RKO (cell line): ENCODE data around the gene TMEM9B.
"Not testable (repeated sequence)": the region's sequence is repeated elsewhere in the genome, so short reads cannot be mapped to it uniquely, and the experiment has no call there.

ENCODE experiments used
- DNase-seq: peaks from one replicate; pipeline ENCODE4 v3.0.0-alpha.2; 2016; ENCODE audit warnings: low spot score

TMEM9B gene

DNA sequence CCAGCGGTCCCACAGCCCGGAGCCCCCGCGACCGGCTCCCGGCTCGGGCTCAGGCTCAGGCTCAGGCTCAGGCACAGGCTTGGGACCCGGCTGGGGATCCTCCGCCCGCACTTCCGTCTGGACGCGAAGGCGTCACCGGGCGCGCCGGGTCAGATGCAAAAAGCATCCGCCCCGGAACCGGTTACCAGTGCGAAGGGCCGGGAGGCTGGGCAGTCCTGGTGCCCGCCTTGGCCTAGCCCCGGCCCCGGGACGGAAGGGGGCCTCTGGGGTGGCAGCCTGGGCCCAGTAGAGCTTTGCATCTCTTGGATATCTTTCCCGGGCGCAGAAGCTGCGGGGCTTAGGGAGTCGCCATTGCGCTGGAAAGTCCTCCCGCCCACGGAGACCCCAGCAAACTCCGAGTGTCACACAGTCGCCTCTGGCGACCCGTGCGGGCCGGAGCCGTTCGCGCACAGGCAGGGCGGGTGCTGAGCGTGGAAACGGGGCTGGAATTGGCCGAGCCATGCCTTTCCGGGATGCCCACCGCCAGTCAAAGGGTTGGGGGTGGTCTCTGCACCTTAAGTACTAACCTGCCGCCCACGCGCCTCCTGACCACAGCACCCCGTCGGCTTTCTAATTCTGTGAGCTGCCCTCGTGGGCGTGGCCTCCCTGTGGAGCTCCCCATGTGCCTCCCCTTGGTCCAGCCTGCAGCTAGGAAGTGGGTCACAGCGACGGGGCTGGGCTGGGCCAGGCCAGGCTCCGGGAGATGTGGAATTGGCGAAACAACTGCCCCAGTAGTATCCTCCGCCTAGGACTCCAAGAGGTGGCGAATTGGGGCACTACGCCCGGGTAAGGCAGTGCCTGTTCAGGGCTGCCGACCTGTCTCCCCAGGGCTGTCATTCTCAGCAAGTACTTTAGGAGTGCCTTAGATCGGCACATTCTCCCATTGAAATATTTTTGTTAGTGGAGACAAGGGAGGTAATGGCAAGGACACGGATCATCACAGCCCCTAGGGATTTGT lies at the start of gene TMEM9B:
Gene TMEM9B (minus strand): TSS at position 119 of the 997 bp plus-strand sequence. CDS start 129 bp downstream, outside the sequence.
- DNase-seq = peak; percentile 94

DNA sequence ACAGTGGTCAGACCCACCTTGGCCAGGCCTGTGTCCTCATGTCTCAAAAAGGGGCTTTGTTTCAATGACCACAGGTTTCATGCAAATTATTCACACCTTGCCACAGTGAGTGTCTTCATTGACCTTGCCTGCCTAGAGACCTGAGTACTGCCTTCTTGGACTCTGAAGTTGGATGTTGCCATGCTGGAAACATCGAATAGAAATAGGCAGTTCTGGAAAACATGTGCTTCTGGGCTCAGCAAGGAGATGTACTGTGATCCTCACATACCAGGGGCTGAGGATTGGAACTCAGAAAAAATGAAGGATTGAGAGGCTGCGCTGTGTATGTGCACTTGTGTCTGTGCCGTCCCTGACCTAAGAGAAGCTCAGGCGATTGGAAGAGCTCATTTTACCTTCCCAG lies 49.1 kb upstream of the TMEM9B start:
- no peak for DNase-seq

DNA sequence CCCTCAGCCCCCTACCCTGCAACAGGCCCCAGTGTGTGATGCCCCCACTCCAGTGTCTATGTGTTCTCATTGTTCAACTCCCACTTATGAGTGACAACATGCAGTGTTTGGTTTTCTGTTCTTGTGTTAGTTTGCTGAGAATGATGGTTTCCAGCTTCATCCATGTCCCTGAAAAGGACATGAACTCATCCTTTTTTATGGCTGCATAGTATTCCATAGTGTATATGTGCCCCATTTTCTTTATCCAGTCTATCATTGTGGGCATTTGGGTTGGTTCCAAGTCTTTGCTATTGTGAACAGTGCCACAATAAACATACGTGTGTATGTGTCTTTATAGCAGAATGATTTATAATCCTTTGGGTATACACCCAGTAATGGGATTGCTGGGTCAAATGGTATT lies 45.3 kb upstream of the TMEM9B start:
- DNase-seq = not testable (repeated sequence)

DNA sequence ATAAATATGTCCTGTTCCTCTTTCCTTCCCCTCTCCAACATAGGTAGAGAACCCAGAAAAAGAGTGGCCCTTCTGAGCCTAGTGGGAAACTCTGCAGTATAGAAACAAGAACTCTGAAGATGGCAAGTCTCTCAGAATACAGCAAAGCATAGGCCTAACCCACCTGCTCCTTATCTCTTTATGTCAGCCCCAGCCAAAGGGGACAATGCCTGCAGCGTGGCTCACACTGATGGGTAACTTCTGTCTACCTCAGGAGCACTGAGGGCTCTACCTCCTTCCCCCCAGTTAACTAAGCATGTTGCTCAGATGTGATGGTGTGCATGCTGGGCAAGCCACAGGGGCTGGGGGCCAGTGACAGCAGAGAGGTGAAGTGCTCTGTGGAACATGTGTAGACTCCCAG lies 44.4 kb upstream of the TMEM9B start:
- DNase-seq = no peak

DNA sequence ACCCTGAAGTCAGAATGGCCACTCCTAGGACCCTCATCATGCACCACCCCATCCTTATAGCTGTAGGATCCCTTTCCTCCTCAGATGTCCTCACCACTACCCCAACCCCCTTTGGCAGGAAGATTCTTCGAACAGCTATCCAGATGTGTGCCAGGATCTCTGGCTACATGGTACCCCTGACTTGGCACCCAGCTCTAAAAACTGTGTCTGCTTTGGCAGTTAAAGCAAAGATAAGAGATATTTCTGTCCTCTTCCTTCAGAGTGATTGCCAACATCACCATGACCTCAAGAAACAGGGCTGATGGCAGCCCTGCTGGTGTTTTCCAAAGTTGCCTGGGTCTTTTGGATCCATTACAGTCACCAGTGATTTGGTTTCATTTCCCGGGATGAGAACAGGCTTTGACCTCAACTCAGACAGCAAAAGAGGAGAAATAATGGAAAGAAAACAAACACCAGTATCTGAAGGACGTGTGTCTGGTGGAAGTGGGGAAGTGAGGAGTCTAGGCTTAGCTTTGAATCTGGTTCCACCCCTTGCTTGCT lies 43.8 kb upstream of the TMEM9B start:
- DNase-seq = no peak

DNA sequence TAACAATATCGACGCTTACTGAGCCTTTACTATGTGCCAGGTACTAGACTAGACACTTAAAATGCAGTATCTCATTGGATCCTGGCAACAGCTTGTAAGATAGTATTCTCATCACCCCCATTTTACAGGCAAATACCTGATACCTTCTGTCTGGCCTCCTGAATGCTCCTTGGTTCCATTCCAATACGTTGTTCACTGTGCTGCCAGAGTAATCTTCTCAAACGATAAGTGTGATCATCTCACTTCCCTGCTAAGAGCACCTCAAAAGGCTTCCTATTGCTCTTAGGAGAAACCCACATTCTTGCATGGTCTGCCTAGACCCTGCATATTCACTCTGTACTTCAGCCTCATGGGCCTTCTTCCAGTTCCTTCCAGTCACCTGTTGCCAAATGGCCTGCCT lies 40.8 kb upstream of the TMEM9B start:
- no peak for DNase-seq

DNA sequence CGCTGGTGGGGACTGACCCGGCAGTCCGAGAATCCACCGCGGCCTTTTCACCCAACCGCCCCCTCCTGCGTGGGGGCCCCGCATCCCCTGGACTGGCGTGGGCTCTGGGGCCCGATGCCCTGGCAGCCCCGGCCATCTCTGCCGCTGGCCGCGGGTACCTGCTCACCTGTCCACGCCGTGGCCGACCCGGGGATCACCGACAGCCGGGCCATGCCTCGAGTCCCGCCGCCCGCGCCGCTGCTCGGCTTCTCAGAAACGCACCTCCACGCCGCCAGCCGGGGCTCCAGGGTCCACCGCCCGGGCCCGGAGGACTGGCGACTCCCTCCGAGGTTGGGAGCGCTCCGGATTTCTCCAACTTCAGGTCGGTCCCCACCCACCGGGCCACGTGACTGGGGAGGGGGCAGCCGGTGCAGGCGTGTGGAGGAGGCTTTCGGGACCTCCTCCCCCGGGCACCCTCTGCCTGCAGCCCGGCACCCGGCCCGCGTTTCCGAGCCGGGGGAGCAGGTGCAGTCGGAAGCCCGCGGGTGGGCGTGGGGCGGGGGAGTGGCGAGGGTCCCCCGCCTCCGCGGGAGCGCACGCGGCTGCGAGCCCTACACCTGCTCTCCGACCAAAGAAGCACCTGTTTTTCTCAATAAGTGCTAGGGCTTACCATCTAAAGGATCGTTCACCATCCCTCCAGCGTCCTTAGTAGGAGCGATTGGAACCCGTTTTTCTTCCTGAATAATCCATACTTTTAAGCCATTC lies 40.1 kb upstream of the TMEM9B start:
- DNase-seq = no peak

DNA sequence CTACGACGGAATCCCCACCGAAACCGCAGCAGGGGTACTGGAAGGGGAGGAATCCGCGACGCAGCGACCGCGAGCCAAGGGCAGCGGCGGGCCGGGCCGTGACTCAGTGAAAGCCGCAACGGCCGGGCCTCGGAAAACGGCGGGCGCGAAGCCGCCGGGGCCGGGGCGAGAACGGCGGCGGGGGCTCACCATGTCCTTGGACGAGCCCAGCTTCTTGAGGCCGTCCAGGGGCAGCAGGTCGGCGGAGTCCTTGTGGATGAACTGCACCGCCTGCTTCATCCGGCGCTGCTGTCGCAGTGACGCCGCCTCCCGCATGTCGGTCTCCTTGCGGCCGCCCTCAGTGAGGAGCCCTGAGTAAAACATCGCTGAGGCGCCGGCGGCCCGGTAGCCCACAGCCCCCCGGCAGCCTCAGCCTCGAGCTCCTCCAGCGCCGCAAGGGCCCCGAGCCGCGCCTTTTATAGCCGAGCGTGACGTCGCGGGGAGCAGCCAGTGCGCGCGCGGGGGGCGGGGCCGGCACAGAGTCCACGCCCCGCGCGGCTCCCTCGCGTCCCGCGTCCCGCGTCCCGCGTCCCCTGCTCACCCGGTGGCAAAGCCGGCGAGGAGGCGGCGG lies 39.4 kb upstream of the TMEM9B start, which contains the start of gene NRIP3:
Gene NRIP3 (minus strand): TSS at position 429 of the 610 bp plus-strand sequence. CDS start 66 bp downstream, at position 363.
- no peak for DNase-seq

DNA sequence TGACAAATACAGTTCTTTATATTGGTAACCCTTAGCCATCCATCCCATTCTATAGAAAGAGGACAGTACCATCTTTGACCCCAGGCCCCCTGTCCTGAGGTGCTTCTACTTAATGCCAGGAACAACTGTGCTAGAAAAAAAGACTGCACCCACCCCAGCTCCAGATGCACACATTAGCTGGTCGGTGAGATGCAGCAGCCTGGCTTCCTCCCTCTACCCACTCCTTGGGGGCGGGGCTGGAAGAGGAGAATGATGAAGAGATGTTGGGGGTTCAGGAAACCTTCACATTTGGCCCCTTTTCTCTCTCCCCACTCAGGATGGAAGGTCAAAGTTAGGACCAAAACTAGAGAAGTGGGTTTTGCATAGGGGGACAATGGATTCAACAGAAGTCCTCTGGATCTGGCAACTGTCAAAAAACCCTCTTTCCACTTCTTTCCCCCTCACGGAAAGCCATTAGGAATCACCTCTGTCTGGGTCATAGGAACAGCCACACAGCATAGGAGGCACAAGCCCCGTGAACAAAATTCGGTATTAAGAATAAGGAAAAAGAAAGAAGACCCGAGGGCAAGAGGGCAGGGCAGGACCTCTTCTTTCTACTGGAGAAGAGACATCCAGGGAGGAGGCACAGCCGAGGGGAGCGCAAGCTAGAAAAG lies 38.8 kb upstream of the TMEM9B start:
- DNase-seq = no peak

DNA sequence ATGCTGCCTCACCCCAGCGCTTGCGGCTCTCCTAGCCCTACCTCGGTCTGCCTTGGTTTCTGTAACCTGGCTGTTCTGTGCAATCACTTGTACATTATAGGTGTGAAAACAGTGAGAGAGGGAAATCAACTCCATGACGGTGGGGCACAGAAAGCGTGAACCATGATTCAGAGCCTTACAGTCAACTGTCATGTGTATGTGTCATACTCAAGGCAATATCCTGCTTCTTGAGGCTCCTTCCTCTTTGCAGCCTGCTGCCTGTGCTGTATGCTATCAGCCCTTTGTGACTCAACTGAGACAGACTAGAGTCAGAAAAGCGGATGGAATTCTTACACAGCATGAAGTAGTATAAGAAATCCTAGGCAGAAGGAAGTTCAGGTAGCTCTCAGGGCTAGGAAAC lies 37.5 kb upstream of the TMEM9B start:
- peak; percentile 99 for DNase-seq

DNA sequence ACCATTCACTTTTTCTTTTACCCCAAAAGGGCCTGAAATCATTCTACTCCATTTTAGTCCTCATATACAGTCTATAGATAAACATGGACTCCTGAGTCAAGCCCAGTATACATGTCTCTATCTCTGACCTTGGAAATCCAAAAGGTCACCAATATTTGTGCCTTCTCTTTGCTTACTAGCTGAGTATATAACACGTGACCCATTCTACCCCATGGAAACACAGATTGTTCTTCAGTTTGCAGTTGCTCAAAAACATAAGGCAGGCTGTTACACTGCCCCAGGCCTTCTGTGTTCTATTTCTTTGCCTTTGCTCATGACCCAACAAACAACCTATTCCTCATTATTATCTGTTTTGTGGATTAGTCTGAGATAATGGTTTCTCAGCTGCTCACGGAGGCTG lies 33.8 kb upstream of the TMEM9B start:
- no peak for DNase-seq

DNA sequence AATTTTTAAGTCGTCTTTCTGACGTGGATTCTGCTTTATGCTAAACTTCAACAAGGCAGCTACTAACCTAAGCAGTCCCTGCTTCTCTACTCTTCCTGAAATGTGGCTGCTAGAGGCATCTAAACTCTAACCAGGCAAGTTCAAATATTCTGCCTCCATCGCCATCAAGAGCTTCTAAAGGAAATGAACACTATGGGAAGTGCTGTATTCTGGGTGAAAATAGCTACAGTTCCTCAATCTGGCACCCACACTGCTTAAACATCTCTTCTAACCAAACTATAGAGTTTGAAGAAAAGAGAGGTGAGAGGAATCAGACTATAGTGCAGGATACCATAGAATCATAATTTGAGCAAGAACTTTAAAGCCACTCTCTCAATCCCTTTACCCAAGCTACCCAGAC lies 33.2 kb upstream of the TMEM9B start:
- DNase-seq = no peak

DNA sequence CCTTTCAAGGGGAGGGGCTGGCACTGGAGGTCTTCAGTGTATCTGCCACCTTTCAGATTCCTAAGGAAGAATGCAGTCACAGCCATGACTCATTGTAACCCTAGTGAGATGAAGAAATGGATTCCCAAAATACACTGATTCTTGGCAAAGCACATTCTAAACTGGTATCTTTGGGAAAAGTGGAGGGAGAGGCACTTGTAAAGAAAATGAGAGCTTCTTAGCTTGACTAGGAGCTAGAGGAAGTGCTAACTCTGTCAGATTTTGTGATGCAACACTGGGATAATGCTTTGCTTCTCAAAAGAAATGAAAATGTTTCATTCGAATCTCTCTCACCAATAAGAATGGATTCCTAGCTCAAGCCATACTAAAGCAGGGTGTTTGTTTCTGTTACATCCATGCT lies 25.2 kb upstream of the TMEM9B start:
- DNase-seq = no peak

DNA sequence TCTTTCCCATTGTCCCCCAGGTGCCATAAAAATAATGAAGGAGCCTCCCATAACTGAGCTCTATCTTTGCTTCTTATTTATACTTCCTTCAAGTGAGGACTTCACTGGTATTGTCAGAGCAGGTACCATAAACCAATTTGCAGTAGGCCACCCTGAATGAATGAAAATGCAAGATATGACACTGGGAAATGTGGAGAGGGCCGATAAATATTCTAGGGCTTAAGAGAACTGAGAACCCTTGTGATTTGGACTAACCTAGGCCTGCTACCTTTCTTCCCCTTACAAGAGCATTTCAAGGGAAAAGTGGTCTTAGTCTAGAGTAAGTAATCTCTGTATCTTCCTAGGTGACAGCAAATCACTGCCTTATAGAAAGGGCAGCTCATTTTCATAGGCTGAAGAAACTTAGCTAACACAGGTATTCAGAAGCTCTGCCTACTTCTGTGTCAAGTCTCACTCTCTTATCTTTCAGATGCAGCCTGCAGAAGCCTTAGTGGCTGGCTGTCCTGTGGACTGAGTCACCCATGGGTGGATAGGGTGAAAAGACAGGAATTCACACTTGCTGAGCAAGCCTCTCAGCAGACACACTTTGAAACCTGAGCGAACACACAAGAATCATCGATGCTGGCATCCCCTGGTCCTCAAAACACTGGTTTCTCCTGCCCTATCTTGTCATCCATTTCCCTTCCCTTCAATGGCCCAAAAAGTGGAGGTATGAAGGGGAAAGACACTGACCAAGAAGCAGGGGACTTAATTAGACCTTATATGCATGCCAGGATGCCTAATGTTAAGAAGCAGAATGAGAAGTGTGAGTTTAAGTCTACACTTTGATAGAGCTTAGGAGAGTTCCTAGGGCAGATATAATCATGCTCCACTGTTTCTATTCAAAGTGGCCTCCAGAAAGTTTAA lies 24.3 kb upstream of the TMEM9B start:
- no peak for DNase-seq

DNA sequence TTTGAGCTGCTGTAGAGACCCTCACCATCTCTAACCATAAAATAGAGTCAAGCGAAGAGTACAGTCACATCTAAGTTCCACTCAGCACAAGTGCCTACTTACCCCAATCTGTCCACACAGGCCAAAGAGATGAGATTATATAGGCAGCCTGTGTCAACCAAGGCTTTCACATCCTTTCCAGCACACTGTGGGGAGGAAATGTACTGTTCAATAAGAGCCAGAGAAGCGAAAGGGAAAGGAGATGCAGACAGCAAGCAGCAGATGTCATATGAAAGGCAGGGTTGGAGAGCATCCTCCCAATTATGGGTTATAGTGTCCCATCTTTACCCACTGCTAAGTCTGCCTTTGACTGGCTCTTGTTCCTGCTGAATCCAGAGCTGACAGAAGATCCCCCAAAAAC lies 23.2 kb upstream of the TMEM9B start:
- no peak for DNase-seq

DNA sequence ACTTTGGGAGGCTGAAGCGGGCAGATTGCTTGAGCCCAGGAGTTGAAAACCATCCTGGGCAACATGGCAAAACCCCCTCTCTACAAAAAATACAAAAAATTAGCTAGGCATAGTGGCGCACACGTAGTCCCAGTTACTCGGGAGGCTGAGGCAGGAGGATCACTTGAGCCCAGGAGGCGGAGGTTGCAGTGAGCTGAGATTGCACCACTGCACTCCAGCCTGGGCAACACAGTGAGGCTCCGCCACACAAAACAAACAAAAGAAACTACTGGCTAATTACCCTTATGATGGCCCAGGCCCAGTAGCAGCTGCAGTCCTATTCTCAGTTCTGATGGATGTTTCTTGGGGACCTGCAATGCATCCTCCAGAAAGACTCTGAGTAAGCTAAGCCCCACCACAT lies 22.5 kb upstream of the TMEM9B start:
- DNase-seq = not testable (repeated sequence)

DNA sequence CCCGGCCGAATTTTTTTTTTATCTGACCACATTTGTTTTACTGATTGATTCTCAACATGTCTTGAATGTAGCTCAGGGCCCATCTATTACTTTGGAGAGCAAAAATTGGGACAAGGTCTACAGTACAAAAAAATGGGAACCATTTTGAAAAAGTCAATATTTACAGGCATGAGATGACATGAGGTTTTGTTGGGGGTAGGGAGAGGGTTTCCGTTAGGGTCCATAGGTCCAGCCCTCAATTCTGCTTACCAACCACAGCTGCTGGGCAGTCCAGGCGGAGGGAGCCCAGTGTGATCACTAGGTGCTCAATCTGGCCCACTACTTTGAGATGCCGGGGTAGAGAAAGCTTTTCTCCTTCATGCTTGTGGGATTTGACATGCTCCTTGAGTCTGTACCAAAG lies 21.2 kb upstream of the TMEM9B start:
- no peak for DNase-seq

DNA sequence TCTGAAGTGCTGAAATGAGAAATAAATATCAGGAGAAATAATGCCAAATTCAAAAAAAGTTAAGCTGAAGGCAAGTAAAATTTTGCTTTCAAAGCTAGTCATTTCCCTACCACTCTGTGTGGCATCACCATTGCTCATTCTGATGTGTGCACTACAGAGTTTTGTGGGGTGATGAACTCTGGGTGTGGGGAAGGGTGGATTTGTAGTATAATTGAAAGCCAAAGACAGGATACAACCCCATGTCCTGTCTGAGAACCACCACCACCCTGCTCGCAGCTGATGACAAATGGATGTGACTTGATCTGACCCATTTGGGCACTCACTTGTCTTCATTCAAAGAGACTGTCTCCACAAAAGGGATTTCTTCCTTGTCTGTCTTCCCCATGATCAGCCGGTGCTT lies 19.3 kb upstream of the TMEM9B start:
- DNase-seq = no peak

DNA sequence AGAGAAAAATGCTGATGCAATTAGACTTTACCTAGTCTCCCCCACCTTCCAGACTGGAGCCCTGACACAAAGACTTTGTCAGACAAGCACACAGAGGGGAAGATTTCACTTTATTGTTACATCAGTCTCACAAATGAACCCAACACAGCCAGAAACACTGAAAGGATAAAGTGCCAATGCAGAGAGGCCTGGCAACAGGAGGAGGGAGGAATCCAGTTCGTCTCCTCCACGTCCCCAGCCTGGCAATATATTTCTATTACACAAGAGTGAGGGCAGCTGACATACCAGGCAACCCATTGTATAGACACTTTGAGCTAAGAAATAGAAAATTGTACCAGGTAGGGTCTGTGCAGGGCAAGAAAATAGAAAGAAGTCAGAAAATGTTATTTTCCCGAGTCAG lies 16.2 kb upstream of the TMEM9B start:
- DNase-seq = no peak

DNA sequence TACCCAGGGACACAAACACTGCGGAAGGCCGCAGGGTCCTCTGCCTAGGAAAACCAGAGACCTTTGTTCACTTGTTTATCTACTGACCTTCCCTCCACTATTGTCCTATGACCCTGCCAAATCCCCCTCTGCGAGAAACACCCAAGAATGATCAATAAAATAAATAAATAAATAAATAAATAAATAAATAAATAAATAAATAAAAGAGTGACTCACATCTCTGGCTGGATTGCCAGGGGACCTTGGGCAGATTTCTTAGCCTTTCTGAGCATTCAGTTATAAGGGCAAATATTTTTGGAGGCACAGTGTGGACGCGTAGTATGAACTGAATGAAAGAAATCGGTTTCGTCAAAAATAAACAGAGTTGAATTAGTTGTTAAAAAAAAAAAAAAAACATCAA lies 15.1 kb upstream of the TMEM9B start:
- DNase-seq = not testable (repeated sequence)

DNA sequence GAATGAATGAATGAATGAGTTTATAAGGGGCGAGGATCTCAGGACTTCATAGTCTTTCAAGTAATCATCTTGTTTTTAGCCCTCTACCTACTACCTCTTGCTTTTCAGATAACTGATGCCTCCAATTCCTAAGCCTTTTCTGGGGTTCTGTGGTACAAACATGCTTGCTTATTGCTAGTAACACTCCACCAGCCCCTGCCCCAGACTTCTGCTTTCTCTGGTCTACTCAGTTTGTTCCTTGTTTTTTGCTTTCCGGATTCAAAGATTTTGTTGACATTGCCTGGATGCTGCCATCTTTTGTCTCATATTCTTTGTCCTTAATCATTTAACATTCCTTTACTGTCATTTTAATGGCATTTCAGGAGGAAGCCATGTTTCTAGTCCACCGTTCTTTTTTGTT lies 8.9 kb upstream of the TMEM9B start:
- DNase-seq = no peak
